Neural cell (in vitro differentiated cells): ENCODE results near the gene SLC36A3. TPM values are rescaled to one million over a fixed set of nuclear protein-coding genes. Genes with fewer than 3 reads are reported as not detected.

Experiments used
- H2AFZ ChIP-seq: fragments of 200-600, 300-800 bp; sonication (generic), shearing (Covaris generic); 2 replicates; pipeline ENCODE4 v1.6.0; 2014; ENCODE audit warnings: low read depth, mild to moderate bottlenecking, antibody characterized with exemption, low read length, moderate library complexity
- H3F3A ChIP-seq: fragments of 200-600 bp; shearing (Covaris generic); 2 replicates; pipeline ENCODE4 v1.6.1; 2016; ENCODE audit warnings: mild to moderate bottlenecking, moderate library complexity, mixed read lengths, antibody characterized with exemption, low read length; ENCODE audit not compliant: insufficient read depth, poor library complexity, severe bottlenecking
- H3K27ac ChIP-seq: fragments of 200-600, 300-800 bp; sonication (generic), shearing (Covaris generic); 2 replicates; pipeline ENCODE4 v1.5.1; 2014; ENCODE audit warnings: mild to moderate bottlenecking, low read length, moderate library complexity
- H3K27me3 ChIP-seq: fragments of 300-800, 200-600 bp; sonication (generic), shearing (Covaris generic); 2 replicates; pipeline ENCODE4 v1.6.0; 2014; ENCODE audit warnings: mild to moderate bottlenecking, low read depth, low read length, moderate library complexity; ENCODE audit not compliant: insufficient read depth
- H3K36me3 ChIP-seq: fragments of 300-800, 200-600 bp; sonication (generic), shearing (Covaris generic); 2 replicates; pipeline ENCODE4 v1.5.1; 2014; ENCODE audit warnings: mild to moderate bottlenecking, antibody characterized with exemption, low read length, moderate library complexity; ENCODE audit not compliant: insufficient read depth
- H3K4me2 ChIP-seq: fragments of 300-800, 200-600 bp; sonication (generic), shearing (Covaris generic); 2 replicates; pipeline ENCODE4 v1.6.0; 2014; ENCODE audit warnings: mild to moderate bottlenecking, low read length
- H3K4me3 ChIP-seq: fragments of 300-800, 200-600 bp; sonication (generic), shearing (Covaris generic); 2 replicates; pipeline ENCODE4 v1.5.1; 2014; ENCODE audit warnings: mild to moderate bottlenecking, low read length, moderate library complexity
- H3K79me2 ChIP-seq: fragments of 200-600 bp; shearing (Covaris generic); replicated peaks from 2 replicates; pipeline ENCODE4 v1.6.0; 2014; ENCODE audit warnings: mild to moderate bottlenecking, low read length, moderate library complexity; ENCODE audit not compliant: insufficient read depth
- H3K9ac ChIP-seq: fragments of 300-800, 200-600 bp; sonication (generic), shearing (Covaris generic); 2 replicates; pipeline ENCODE4 v1.6.1; 2016; ENCODE audit warnings: mild to moderate bottlenecking, low read length, mixed read lengths
- H3K9me2 ChIP-seq: fragments of 200-600 bp; shearing (Covaris generic); 2 replicates; pipeline ENCODE4 v1.6.1; 2016; ENCODE audit warnings: mild to moderate bottlenecking, low read length, mixed read lengths; ENCODE audit not compliant: insufficient read depth
- H3K9me3 ChIP-seq: fragments of 200-600, 300-800 bp; sonication (generic), shearing (Covaris generic); 2 replicates; pipeline ENCODE4 v1.6.1; 2016; ENCODE audit warnings: mild to moderate bottlenecking, mixed run types, low read length, moderate library complexity, mixed read lengths
- H4K20me1 ChIP-seq: fragments of 200-600 bp; shearing (Covaris generic); 2 replicates; pipeline ENCODE4 v1.6.1; 2016; ENCODE audit warnings: mild to moderate bottlenecking, mixed run types; ENCODE audit not compliant: insufficient read depth
- EP300 ChIP-seq: fragments of 450-650 bp; conservative IDR thresholded peaks from 2 replicates; pipeline ENCODE4 v1.6.1; 2014; ENCODE audit warnings: antibody characterized with exemption, mild to moderate bottlenecking, moderate library complexity; ENCODE audit not compliant: poor library complexity, severe bottlenecking
- EZH2 ChIP-seq: fragments of 200-600, 300-800 bp; shearing (Covaris generic), sonication (generic); IDR thresholded peaks from 2 replicates; pipeline ENCODE4 v1.6.1; 2014; ENCODE audit warnings: antibody characterized with exemption, low read length, borderline replicate concordance, mild to moderate bottlenecking; ENCODE audit not compliant: insufficient read depth, poor library complexity, severe bottlenecking
- MXI1 ChIP-seq: fragments of 450-650 bp; conservative IDR thresholded peaks from 2 replicates; pipeline ENCODE4 v1.6.1; 2014; ENCODE audit warnings: antibody characterized with exemption, mild to moderate bottlenecking; ENCODE audit not compliant: poor library complexity, severe bottlenecking
- POLR2AphosphoS5 ChIP-seq: IDR thresholded peaks from 2 replicates; pipeline ENCODE4 v1.6.1; 2012
- RAD21 ChIP-seq: fragments of 450-650 bp; conservative IDR thresholded peaks from 2 replicates; pipeline ENCODE4 v1.6.1; 2014; ENCODE audit warnings: antibody characterized with exemption, mild to moderate bottlenecking, moderate library complexity
- SMC3 ChIP-seq: fragments of 450-650 bp; conservative IDR thresholded peaks from 2 replicates; pipeline ENCODE4 v1.6.1; 2014; ENCODE audit warnings: antibody characterized with exemption, mild to moderate bottlenecking, moderate library complexity; ENCODE audit not compliant: poor library complexity
- TAF1 ChIP-seq: IDR thresholded peaks from 2 replicates; pipeline ENCODE4 v1.6.1; 2012; ENCODE audit warnings: low read depth
- polyA plus RNA-seq: library from polyadenylated mRNA; depleted of rRNA; stranded (reverse); fragments of >200 nt; gene quantifications from 2 replicates; pipeline ENCODE4 v1.2.3, GENCODE V29; 2014
- TF ChIP-seq, protein P1 (sequence below): IDR thresholded peaks from 2 replicates; pipeline ENCODE4 v1.6.1; 2012; ENCODE audit warnings: borderline replicate concordance
- TF ChIP-seq, protein P2 (sequence below): fragments of 450-650 bp; IDR thresholded peaks from 2 replicates; pipeline ENCODE4 v1.5.1; 2014; ENCODE audit warnings: antibody characterized with exemption, mild to moderate bottlenecking, moderate library complexity; ENCODE audit not compliant: poor library complexity, severe bottlenecking

Gene SLC36A3
- polyA plus RNA-seq, 1 donor from 2014 or later, result not detected

DNA sequence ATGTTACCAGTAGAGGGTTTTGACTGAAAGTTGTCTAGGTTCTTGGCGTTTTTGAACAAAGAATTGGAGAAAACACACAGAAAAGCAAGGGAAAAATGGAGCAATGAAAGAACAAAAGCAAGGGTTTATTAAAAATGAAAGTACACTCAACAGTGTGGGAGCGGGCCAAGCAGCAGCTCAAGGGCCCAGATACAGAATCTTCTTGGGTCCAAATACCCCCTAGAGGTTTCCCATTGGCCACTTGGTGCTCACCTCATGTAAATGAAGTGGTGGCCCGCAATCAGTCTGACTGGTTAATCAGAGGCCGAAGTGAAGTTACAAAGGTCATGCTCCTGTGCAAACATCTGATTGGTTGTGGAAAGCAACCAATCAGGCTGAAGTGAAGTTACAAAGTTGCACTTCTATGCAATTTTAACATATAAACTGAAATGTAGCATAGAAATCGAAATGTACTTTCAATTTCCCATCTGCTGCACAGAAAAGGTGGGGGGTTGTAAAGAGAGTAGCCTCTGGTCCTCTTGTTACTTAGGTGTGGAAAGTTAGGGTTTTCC is 52.5 kb downstream of the SLC36A3 start:
- Histone ChIP-seq H4K20me1 (no peaks in the 10 kb centered on the region), H3F3A (no peaks in the 10 kb centered on the region), H3K79me2 (no peaks in the 10 kb centered on the region), H3K9ac (no peak overlapping the region), H3K9me2 (no peaks in the 10 kb centered on the region), H3K4me2 (no peak overlapping the region), H3K36me3 (no peaks in the 10 kb centered on the region), H3K9me3 (no peaks in the 10 kb centered on the region), H2AFZ (no peak overlapping the region), H3K4me3 (no peak overlapping the region), H3K27ac (no peak overlapping the region), H3K27me3 (no peaks in the 10 kb centered on the region)
- TF ChIP-seq EZH2, result no peak
- TF ChIP-seq, protein P1, sequence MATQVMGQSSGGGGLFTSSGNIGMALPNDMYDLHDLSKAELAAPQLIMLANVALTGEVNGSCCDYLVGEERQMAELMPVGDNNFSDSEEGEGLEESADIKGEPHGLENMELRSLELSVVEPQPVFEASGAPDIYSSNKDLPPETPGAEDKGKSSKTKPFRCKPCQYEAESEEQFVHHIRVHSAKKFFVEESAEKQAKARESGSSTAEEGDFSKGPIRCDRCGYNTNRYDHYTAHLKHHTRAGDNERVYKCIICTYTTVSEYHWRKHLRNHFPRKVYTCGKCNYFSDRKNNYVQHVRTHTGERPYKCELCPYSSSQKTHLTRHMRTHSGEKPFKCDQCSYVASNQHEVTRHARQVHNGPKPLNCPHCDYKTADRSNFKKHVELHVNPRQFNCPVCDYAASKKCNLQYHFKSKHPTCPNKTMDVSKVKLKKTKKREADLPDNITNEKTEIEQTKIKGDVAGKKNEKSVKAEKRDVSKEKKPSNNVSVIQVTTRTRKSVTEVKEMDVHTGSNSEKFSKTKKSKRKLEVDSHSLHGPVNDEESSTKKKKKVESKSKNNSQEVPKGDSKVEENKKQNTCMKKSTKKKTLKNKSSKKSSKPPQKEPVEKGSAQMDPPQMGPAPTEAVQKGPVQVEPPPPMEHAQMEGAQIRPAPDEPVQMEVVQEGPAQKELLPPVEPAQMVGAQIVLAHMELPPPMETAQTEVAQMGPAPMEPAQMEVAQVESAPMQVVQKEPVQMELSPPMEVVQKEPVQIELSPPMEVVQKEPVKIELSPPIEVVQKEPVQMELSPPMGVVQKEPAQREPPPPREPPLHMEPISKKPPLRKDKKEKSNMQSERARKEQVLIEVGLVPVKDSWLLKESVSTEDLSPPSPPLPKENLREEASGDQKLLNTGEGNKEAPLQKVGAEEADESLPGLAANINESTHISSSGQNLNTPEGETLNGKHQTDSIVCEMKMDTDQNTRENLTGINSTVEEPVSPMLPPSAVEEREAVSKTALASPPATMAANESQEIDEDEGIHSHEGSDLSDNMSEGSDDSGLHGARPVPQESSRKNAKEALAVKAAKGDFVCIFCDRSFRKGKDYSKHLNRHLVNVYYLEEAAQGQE, result no peak

DNA sequence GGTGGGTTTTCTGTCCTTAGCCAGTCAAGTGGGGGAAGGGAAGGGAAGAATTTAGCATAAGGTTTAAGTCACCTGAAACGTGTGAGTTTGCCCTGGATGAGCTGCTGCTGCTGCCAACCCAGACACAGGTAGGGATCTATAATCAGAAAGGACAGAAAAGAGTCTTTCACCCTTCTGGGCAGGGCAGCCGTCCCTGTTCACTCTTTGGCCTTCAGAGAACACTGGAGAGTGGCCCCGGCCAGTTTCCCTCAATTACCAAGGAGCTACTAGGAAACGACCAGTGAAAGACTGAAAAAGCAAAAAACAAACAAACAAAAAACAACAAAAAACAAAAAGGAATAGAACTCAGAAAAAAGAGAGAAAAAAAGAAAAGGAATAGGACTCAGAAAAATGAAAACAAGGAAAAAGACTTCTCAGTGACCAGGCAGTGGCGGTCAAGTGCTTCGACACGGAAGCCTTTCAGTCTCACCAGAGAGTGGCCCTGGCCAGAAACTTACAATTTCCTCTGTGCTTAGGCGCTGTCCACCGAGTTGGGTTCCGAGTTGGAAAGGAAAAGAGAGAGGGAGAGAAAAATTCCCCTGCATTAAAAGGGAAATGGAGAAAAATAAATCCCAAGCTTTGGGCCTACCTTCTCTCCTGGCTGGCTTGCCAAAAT is 53.1 kb downstream of the SLC36A3 start:
- Histone ChIP-seq H3K9me2 (no peaks in the 10 kb centered on the region), H3K9me3 (no peaks in the 10 kb centered on the region), H3K4me3 (no peak overlapping the region), H3K79me2 (no peaks in the 10 kb centered on the region), H3K4me2 (no peak overlapping the region), H3K27me3 (no peaks in the 10 kb centered on the region), H2AFZ (no peak overlapping the region), H3K9ac (no peak overlapping the region), H3K36me3 (no peaks in the 10 kb centered on the region), H3K27ac (no peak overlapping the region), H4K20me1 (no peaks in the 10 kb centered on the region), H3F3A (no peaks in the 10 kb centered on the region)
- TF ChIP-seq TAF1, result no peak
- TF ChIP-seq EZH2, result no peak

DNA sequence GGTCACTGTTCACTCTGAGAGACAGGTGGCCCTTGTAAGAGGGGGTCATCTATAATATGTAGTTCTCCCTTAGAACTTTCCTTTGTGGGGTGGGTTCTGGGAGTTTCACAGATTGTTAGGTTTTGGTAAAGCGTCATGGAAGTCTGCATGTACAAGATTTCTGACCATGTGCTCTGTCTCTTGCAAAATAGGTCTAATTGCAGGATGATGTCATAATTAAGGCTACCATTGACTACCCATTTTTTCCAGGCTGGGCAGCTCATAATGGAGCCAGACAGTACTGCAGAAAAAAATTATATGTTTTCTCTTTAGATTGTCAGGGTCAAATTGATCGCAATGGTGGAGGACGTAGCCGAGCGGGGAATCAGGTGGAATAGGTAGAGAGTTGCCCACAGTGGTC is 54.3 kb downstream of the SLC36A3 start:
- no peaks in the 10 kb centered on the region for H3K36me3 ChIP-seq
- H3K4me2 ChIP-seq, result no peak overlapping the region
- H3K9ac ChIP-seq, result no peak overlapping the region
- no peak overlapping the region for H3K4me3 ChIP-seq
- no peaks in the 10 kb centered on the region for H4K20me1 ChIP-seq
- H2AFZ ChIP-seq, result no peak overlapping the region
- H3K27ac ChIP-seq, result no peak overlapping the region
- H3K79me2 ChIP-seq, result no peaks in the 10 kb centered on the region
- no peaks in the 10 kb centered on the region for H3F3A ChIP-seq
- H3K9me2 ChIP-seq, result no peaks in the 10 kb centered on the region
- no peak for TF ChIP-seq SMC3
- TF ChIP-seq POLR2AphosphoS5, result no peak
- no peak for TF ChIP-seq MXI1
- TF ChIP-seq TAF1, result no peak
- TF ChIP-seq, protein P2, sequence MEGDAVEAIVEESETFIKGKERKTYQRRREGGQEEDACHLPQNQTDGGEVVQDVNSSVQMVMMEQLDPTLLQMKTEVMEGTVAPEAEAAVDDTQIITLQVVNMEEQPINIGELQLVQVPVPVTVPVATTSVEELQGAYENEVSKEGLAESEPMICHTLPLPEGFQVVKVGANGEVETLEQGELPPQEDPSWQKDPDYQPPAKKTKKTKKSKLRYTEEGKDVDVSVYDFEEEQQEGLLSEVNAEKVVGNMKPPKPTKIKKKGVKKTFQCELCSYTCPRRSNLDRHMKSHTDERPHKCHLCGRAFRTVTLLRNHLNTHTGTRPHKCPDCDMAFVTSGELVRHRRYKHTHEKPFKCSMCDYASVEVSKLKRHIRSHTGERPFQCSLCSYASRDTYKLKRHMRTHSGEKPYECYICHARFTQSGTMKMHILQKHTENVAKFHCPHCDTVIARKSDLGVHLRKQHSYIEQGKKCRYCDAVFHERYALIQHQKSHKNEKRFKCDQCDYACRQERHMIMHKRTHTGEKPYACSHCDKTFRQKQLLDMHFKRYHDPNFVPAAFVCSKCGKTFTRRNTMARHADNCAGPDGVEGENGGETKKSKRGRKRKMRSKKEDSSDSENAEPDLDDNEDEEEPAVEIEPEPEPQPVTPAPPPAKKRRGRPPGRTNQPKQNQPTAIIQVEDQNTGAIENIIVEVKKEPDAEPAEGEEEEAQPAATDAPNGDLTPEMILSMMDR, result no peak
- no peak for TF ChIP-seq EZH2
- TF ChIP-seq, protein P1, result no peak
- no peak for TF ChIP-seq EP300
- TF ChIP-seq RAD21, result no peak
- no peaks in the 10 kb centered on the region for H3K27me3 ChIP-seq
- no peaks in the 10 kb centered on the region for H3K9me3 ChIP-seq
